Fibroblast of the conjunctiva (primary cell): ENCODE data around the gene SLC51A.

ENCODE experiments used
- DNase-seq: peaks from one replicate; pipeline ENCODE4 v3.0.0-alpha.2; 2010; ENCODE audit warnings: low read depth

Gene SLC51A

GRCh38 chr3:196216681-196217211, 412 bp downstream of the SLC51A start:
- DNase-seq = no peak

- DNase-seq = no peak
These were observed 1.2 kb downstream of the SLC51A start for GRCh38 chr3:196217307-196218154.

- no peak for DNase-seq
These were observed 1.9 kb downstream of the SLC51A start for GRCh38 chr3:196218155-196218712.

GRCh38 chr3:196219194-196219969, 3.0 kb downstream of the SLC51A start:
- DNase-seq = peak; percentile 91

- no peak for DNase-seq
These were observed 3.6 kb downstream of the SLC51A start for GRCh38 chr3:196219970-196220311.

- DNase-seq = no peak
These were observed 4.3 kb downstream of the SLC51A start for GRCh38 chr3:196220587-196220986.

GRCh38 chr3:196220991-196221390, 4.7 kb downstream of the SLC51A start:
- no peak for DNase-seq

GRCh38 chr3:196222876-196223595, 6.7 kb downstream of the SLC51A start:
- DNase-seq = no peak

- no peak for DNase-seq
These were observed 8.8 kb downstream of the SLC51A start for GRCh38 chr3:196225086-196225485.

GRCh38 chr3:196225763-196226364, 9.5 kb downstream of the SLC51A start:
- no peak for DNase-seq

GRCh38 chr3:196227121-196227561, 10.8 kb downstream of the SLC51A start:
- DNase-seq = no peak

GRCh38 chr3:196227629-196228493, 11.5 kb downstream of the SLC51A start:
- no peak for DNase-seq

GRCh38 chr3:196232154-196232881, 16.0 kb downstream of the SLC51A start:
- no peak for DNase-seq

- no peak for DNase-seq
These were observed 16.5 kb downstream of the SLC51A start for GRCh38 chr3:196232882-196233251.

GRCh38 chr3:196235452-196236122, 19.3 kb downstream of the SLC51A start:
- DNase-seq = no peak

- DNase-seq = no peak
These were observed 19.9 kb downstream of the SLC51A start for GRCh38 chr3:196236223-196236622.

GRCh38 chr3:196237203-196237602, 20.9 kb downstream of the SLC51A start:
- no peak for DNase-seq

- no peak for DNase-seq
These were observed 22.6 kb downstream of the SLC51A start for GRCh38 chr3:196238612-196239560.
